ENCODE data around the gene OGFOD3. TPM values are rescaled to one million over a fixed set of nuclear protein-coding genes. Genes with fewer than 3 reads are reported as not detected.
A peak's percentile ranks its signal among the peaks of the same experiment; 100 is the strongest.

The OGFOD3 gene
- total and polyA plus RNA-seq, 9 of the 15 experiments (the other 6 are each of a cell fraction or from before 2014, with no cell fraction given) = 0.69 to 44.7 (median 18.9) TPM

DNA sequence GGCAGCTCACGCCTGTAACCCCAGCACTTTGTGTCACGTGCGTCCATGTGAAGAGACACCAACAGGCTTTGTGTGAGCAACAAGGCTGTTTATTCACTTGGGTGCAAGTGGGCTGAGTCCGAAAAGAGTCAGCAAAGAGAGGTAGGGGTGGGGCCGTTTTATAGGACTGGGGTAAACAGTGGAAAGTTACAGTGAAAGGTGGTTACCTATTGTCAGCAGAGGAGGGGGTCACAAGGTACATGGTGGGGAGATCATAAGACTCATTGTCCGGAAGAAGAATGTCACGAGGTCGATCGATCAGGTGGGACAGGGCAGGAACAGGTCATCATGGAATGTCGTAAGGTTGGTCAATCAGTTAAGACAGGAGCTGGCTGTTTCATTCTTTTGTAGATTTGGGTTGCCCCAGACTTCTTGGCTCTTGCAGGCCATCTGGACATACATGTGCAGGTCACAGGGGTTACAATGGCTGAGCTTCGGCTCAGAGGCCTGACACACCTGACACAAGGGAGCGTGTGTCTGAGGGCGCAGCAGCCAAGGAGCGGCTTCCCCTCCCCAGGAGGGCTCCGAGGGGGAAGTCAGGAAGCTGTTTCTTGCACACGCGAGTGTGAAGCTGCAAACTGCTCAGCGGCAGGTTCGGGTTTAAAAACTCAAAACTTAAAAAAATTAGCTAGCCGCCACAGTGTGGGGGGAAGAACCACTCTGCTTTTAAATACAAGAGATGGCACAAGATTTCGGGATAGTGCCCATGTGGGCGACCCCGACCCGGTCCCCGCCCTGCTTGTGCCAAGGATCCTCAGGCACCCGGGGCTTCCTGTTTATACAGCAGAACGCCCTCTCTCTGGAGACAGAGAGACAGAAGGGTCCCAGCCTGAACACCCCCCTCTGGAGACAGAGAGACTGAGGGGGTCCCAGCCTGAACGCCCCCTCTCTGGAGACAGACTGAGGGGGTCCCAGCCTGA is 71.8 kb downstream of the OGFOD3 start (continued):
- TF ChIP-seq KDM4B (IDR thresholded peaks at IDR 0.05; ENCODE audit: borderline replicate concordance in 2 of 2, low read depth in 1 of 2) (no peak), SRF (CRISPR knock-in tag; IDR thresholded peaks at IDR 0.05) (no peak), BRF1 (IDR thresholded peaks at IDR 0.05; ENCODE audit: borderline replicate concordance, extremely low read depth, insufficient read length) (no peak), ZNF41 (CRISPR knock-in tag; conservative IDR thresholded peaks at IDR 0.05) (no peak), TAF1 (IDR thresholded peaks at IDR 0.05; ENCODE audit: control insufficient read depth, extremely low read depth, insufficient read depth, low read length, severe bottlenecking) (no peak), BHLHE40 (IDR thresholded peaks at IDR 0.05; ENCODE audit: low read length) (0 out of 2 replicates have a peak, but pooled peaks have one; percentile 25), MIER1 (IDR thresholded peaks at IDR 0.05; ENCODE audit: low read depth) (no peak), ZNF586 (CRISPR knock-in tag; conservative IDR thresholded peaks at IDR 0.05) (no peak), FOXM1 (IDR thresholded peaks at IDR 0.05; ENCODE audit: low read depth) (no peak), FOXM1 (CRISPR knock-in tag; IDR thresholded peaks at IDR 0.05; ENCODE audit: low read depth) (no peak), TCF7 (IDR thresholded peaks at IDR 0.05; ENCODE audit: borderline replicate concordance) (no peak), PHB2 (IDR thresholded peaks at IDR 0.05; ENCODE audit: low read depth) (no peak), ZNF384 (IDR thresholded peaks at IDR 0.05; ENCODE audit: low read depth, low read length) (no peak)
- TF ChIP-seq, protein P1, sequence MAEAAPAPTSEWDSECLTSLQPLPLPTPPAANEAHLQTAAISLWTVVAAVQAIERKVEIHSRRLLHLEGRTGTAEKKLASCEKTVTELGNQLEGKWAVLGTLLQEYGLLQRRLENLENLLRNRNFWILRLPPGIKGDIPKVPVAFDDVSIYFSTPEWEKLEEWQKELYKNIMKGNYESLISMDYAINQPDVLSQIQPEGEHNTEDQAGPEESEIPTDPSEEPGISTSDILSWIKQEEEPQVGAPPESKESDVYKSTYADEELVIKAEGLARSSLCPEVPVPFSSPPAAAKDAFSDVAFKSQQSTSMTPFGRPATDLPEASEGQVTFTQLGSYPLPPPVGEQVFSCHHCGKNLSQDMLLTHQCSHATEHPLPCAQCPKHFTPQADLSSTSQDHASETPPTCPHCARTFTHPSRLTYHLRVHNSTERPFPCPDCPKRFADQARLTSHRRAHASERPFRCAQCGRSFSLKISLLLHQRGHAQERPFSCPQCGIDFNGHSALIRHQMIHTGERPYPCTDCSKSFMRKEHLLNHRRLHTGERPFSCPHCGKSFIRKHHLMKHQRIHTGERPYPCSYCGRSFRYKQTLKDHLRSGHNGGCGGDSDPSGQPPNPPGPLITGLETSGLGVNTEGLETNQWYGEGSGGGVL (CRISPR knock-in tag; IDR thresholded peaks at IDR 0.05) = no peak
- TF ChIP-seq, protein P2, sequence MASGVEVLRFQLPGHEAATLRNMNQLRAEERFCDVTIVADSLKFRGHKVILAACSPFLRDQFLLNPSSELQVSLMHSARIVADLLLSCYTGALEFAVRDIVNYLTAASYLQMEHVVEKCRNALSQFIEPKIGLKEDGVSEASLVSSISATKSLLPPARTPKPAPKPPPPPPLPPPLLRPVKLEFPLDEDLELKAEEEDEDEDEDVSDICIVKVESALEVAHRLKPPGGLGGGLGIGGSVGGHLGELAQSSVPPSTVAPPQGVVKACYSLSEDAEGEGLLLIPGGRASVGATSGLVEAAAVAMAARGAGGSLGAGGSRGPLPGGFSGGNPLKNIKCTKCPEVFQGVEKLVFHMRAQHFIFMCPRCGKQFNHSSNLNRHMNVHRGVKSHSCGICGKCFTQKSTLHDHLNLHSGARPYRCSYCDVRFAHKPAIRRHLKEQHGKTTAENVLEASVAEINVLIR (CRISPR knock-in tag; IDR thresholded peaks at IDR 0.05) = no peak
- TF ChIP-seq, protein P3, sequence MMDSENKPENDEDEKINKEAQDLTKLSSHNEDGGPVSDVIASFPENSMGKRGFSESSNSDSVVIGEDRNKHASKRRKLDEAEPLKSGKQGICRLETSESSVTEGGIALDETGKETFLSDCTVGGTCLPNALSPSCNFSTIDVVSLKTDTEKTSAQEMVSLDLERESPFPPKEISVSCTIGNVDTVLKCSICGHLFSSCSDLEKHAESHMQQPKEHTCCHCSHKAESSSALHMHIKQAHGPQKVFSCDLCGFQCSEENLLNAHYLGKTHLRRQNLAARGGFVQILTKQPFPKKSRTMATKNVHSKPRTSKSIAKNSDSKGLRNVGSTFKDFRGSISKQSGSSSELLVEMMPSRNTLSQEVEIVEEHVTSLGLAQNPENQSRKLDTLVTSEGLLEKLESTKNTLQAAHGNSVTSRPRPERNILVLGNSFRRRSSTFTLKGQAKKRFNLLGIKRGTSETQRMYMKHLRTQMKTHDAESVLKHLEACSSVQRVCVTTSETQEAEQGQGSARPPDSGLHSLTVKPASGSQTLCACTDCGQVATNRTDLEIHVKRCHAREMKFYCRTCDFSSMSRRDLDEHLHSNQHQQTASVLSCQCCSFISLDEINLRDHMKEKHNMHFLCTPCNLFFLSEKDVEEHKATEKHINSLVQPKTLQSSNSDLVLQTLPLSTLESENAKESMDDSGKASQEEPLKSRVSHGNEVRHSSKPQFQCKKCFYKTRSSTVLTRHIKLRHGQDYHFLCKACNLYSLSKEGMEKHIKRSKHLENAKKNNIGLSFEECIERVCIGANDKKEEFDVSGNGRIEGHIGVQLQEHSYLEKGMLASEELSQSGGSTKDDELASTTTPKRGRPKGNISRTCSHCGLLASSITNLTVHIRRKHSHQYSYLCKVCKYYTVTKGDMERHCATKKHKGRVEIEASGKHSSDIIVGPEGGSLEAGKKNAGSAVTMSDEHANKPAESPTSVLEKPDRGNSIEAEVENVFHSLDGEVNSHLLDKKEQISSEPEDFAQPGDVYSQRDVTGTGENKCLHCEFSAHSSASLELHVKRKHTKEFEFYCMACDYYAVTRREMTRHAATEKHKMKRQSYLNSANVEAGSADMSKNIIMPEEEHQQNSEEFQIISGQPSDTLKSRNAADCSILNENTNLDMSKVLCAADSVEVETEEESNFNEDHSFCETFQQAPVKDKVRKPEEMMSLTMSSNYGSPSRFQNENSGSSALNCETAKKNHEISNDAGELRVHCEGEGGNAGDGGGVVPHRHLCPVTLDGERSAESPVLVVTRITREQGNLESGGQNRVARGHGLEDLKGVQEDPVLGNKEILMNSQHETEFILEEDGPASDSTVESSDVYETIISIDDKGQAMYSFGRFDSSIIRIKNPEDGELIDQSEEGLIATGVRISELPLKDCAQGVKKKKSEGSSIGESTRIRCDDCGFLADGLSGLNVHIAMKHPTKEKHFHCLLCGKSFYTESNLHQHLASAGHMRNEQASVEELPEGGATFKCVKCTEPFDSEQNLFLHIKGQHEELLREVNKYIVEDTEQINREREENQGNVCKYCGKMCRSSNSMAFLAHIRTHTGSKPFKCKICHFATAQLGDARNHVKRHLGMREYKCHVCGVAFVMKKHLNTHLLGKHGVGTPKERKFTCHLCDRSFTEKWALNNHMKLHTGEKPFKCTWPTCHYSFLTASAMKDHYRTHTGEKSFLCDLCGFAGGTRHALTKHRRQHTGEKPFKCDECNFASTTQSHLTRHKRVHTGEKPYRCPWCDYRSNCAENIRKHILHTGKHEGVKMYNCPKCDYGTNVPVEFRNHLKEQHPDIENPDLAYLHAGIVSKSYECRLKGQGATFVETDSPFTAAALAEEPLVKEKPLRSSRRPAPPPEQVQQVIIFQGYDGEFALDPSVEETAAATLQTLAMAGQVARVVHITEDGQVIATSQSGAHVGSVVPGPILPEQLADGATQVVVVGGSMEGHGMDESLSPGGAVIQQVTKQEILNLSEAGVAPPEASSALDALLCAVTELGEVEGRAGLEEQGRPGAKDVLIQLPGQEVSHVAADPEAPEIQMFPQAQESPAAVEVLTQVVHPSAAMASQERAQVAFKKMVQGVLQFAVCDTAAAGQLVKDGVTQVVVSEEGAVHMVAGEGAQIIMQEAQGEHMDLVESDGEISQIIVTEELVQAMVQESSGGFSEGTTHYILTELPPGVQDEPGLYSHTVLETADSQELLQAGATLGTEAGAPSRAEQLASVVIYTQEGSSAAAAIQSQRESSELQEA (IDR thresholded peaks at IDR 0.05; ENCODE audit: low read depth) = no peak
